ENCODE results near the gene MSX1. TPM values are rescaled to one million over a fixed set of nuclear protein-coding genes. Genes with fewer than 3 reads are reported as not detected.

Gene MSX1
- total and polyA plus RNA-seq, 2 of the 13 experiments (the other 11 are each of a cell fraction or from before 2014, with no cell fraction given): 12.1 to 14.9 TPM

- intact Hi-C loops (cut with micrococcal nuclease; ENCODE audit: unreplicated experiment) (no loop called here), in situ Hi-C loops (cut with HindIII; ENCODE audit: extremely low pct_ligation_motif_present, low pct_unique_long_range_greater_than_20kb) (no loop called here)
- Histone ChIP-seq H2AFZ (ENCODE audit: low read length) (no peak overlapping the region), H3K9ac (ENCODE audit: insufficient read depth, low read depth, low read length) (no peak overlapping the region), H4K20me1 (ENCODE audit: insufficient read depth, low read length) (no peaks in the 10 kb centered on the region), H3K4me3 (replicated peaks in 1 of 3; ENCODE audit: insufficient read depth in 1 of 3, low read depth in 2 of 3, low read length in 3 of 3) (no peak overlapping the region), H3K27me3 (ENCODE audit: control insufficient read depth in 1 of 2, insufficient read depth in 2 of 2, low read length in 2 of 2) (peaks cover 0 to 8% of the 10 kb centered on the region in 2 experiments; a peak in 1 of 5 replicates), H3K4me2 (ENCODE audit: low read depth, low read length) (no peak overlapping the region), H3K36me3 (replicated peaks in 1 of 2; ENCODE audit: control insufficient read depth in 1 of 2, insufficient read depth in 2 of 2, low read length in 2 of 2) (no peaks in the 10 kb centered on the region), H3K9me3 (ENCODE audit: low read length) (no peaks in the 10 kb centered on the region), H3K79me2 (ENCODE audit: insufficient read depth, low read length) (no peaks in the 10 kb centered on the region), H3K4me1 (ENCODE audit: insufficient read depth, low read length) (peaks cover 27% of the 10 kb centered on the region), H3K27ac (ENCODE audit: extremely low read length, insufficient read depth, low read length) (no peak overlapping the region)
- FAIRE-seq (no peak), ATAC-seq (no peak), DNase-seq (ENCODE audit: low spot score) (no peak)
- POLR2A ChIA-PET: no interaction called here
- CTCF ChIA-PET (ENCODE audit: low intra/inter-chr PET ratio, low total read pairs): no interaction called here
- BruUV-seq (replicated peaks): no TSS peak
- WGBS (ENCODE audit: low lambda C conversion rate): 5% methylated on average over 2 of the region's 16 CpGs
- TF ChIP-seq KLF11 (CRISPR knock-in tag; IDR thresholded peaks at IDR 0.05) (no peak), ZNF788 (CRISPR knock-in tag; IDR thresholded peaks at IDR 0.05; ENCODE audit: borderline replicate concordance) (no peak), ARID5B (CRISPR knock-in tag; IDR thresholded peaks at IDR 0.05) (no peak), PAX8 (CRISPR knock-in tag; IDR thresholded peaks at IDR 0.05; ENCODE audit: borderline replicate concordance) (no peak), EZH2 (conservative IDR thresholded peaks at IDR 0.05; ENCODE audit: low read depth, low read length) (no peak), XBP1 (CRISPR knock-in tag; IDR thresholded peaks at IDR 0.05) (no peak), BCLAF1 (IDR thresholded peaks at IDR 0.05) (no peak), ZNF136 (CRISPR knock-in tag; IDR thresholded peaks at IDR 0.05; ENCODE audit: low read depth) (no peak), MYC (CRISPR knock-in tag; IDR thresholded peaks at IDR 0.05; ENCODE audit: borderline replicate concordance) (no peak), SP5 (CRISPR knock-in tag; IDR thresholded peaks at IDR 0.05; ENCODE audit: borderline replicate concordance, low read depth) (no peak), ZNF574 (CRISPR knock-in tag; IDR thresholded peaks at IDR 0.05) (no peak)
Measured at GRCh38 chr4:4843635-4844291, 15.7 kb upstream of the MSX1 start.
